Fibroblast of the aortic adventitia (primary cell): ENCODE results near the gene ZNF487. TPM values are rescaled to one million over a fixed set of nuclear protein-coding genes. Genes with fewer than 3 reads are reported as not detected.
"Not testable (repeated sequence)": the region's sequence is repeated elsewhere in the genome, so short reads cannot be mapped to it uniquely, and the experiment has no call there.

ENCODE experiments used
- DNase-seq: peaks from one replicate; pipeline ENCODE4 v3.0.0-alpha.2; 2010; ENCODE audit warnings: low read depth
- H3K4me3 ChIP-seq: 2 replicates; pipeline ENCODE4 v1.5.1; 2011; ENCODE audit warnings: low read depth, mild to moderate bottlenecking, control low read depth, low read length, moderate library complexity
- CTCF ChIP-seq: IDR thresholded peaks from 2 replicates; pipeline ENCODE4 v1.5.1; 2011; ENCODE audit warnings: mild to moderate bottlenecking, low read length, control low read depth, inconsistent platforms; ENCODE audit not compliant: insufficient read depth
- total RNA-seq: library from RNA; depleted of rRNA; stranded (reverse); fragments of >200 nt; gene quantifications from 2 replicates; pipeline ENCODE4 v1.2.3, GENCODE V29; 2012; ENCODE audit warnings: low replicate concordance

Gene ZNF487
- total RNA-seq, 1 donor: 36.5 TPM

- TF ChIP-seq CTCF: no peak
- DNase-seq: no peak
- no peak overlapping the region for H3K4me3 ChIP-seq
Observed at GRCh38 chr10:43453266-43453831, 16.4 kb downstream of the ZNF487 start.

GRCh38 chr10:43454025-43454424 lies 17.1 kb downstream of the ZNF487 start:
- DNase-seq, H3K4me3 ChIP-seq: not testable (repeated sequence)

GRCh38 chr10:43456561-43456960 lies 19.6 kb downstream of the ZNF487 start:
- H3K4me3 ChIP-seq, DNase-seq: not testable (repeated sequence)

GRCh38 chr10:43458227-43458626 lies 21.3 kb downstream of the ZNF487 start:
- TF ChIP-seq CTCF: no peak
- H3K4me3 ChIP-seq: no peak overlapping the region
- no peak for DNase-seq

- no peak overlapping the region for H3K4me3 ChIP-seq
- peak; percentile 55 for TF ChIP-seq CTCF
- peak; percentile 94 for DNase-seq
Observed at GRCh38 chr10:43461950-43462349, 25.0 kb downstream of the ZNF487 start.

- H3K4me3 ChIP-seq, DNase-seq: not testable (repeated sequence)
Observed at GRCh38 chr10:43465086-43465735, 28.3 kb downstream of the ZNF487 start.

GRCh38 chr10:43465736-43466120 lies 28.8 kb downstream of the ZNF487 start:
- not testable (repeated sequence) for H3K4me3 ChIP-seq, DNase-seq

GRCh38 chr10:43471146-43471545 lies 34.2 kb downstream of the ZNF487 start:
- DNase-seq: no peak
- H3K4me3 ChIP-seq: no peak overlapping the region
- no peak for TF ChIP-seq CTCF

- H3K4me3 ChIP-seq: no peak overlapping the region
- peak; percentile 16 for DNase-seq
- TF ChIP-seq CTCF: no peak
Observed at GRCh38 chr10:43471935-43472720, 35.2 kb downstream of the ZNF487 start.
